Activated T-cell treated with anti-CD3 and anti-CD28 coated beads for 4 hours (primary cell): ENCODE results near the gene MRPL3.

ENCODE experiments used
- DNase-seq: peaks from one replicate; pipeline ENCODE4 v3.0.0-alpha.2; 2020

Gene MRPL3

GRCh38 chr3:131502530-131503319, at the start of gene MRPL3:
TSS of gene MRPL3 (minus strand) at chr3:131502971. CDS start at chr3:131502821, 150 bp downstream.
- peak; percentile 74 for DNase-seq

- no peak for DNase-seq
Observed at GRCh38 chr3:131551761-131552160, 49.0 kb upstream of the MRPL3 start.

GRCh38 chr3:131550562-131551465, 48.0 kb upstream of the MRPL3 start:
- no peak for DNase-seq

GRCh38 chr3:131549340-131549739, 46.6 kb upstream of the MRPL3 start:
- DNase-seq, result no peak

- no peak for DNase-seq
Observed at GRCh38 chr3:131547585-131547984, 44.8 kb upstream of the MRPL3 start.

GRCh38 chr3:131546441-131546840, 43.7 kb upstream of the MRPL3 start:
- DNase-seq, result no peak

- DNase-seq, result no peak
Observed at GRCh38 chr3:131544557-131544956, 41.8 kb upstream of the MRPL3 start.

- no peak for DNase-seq
Observed at GRCh38 chr3:131543714-131544113, 40.9 kb upstream of the MRPL3 start.

- no peak for DNase-seq
Observed at GRCh38 chr3:131541288-131541687, 38.5 kb upstream of the MRPL3 start.

GRCh38 chr3:131540821-131541220, 38.0 kb upstream of the MRPL3 start:
- no peak for DNase-seq

- no peak for DNase-seq
Observed at GRCh38 chr3:131540143-131540542, 37.4 kb upstream of the MRPL3 start.

GRCh38 chr3:131538968-131539367, 36.2 kb upstream of the MRPL3 start:
- DNase-seq, result no peak

GRCh38 chr3:131537531-131537930, 34.8 kb upstream of the MRPL3 start:
- no peak for DNase-seq

- no peak for DNase-seq
Observed at GRCh38 chr3:131535596-131535995, 32.8 kb upstream of the MRPL3 start.

GRCh38 chr3:131535131-131535530, 32.4 kb upstream of the MRPL3 start:
- no peak for DNase-seq

GRCh38 chr3:131532645-131533044, 29.9 kb upstream of the MRPL3 start:
- no peak for DNase-seq

- no peak for DNase-seq
Observed at GRCh38 chr3:131530843-131531242, 28.1 kb upstream of the MRPL3 start.

GRCh38 chr3:131530388-131530787, 27.6 kb upstream of the MRPL3 start:
- DNase-seq, result no peak

- no peak for DNase-seq
Observed at GRCh38 chr3:131526801-131527347, 24.1 kb upstream of the MRPL3 start.

- no peak for DNase-seq
Observed at GRCh38 chr3:131518680-131519079, 15.9 kb upstream of the MRPL3 start.

- DNase-seq, result no peak
Observed at GRCh38 chr3:131505421-131505820, 2.6 kb upstream of the MRPL3 start.

GRCh38 chr3:131503320-131503635, 507 bp upstream of the MRPL3 start:
- no peak for DNase-seq

GRCh38 chr3:131501949-131502348, 822 bp downstream of the MRPL3 start:
- DNase-seq, result no peak

GRCh38 chr3:131494706-131495105, 8.1 kb downstream of the MRPL3 start:
- no peak for DNase-seq
